ENCODE measurements around the gene NKX2-3. TPM values are rescaled to one million over a fixed set of nuclear protein-coding genes. Genes with fewer than 3 reads are reported as not detected.

Gene NKX2-3
- total RNA-seq, 1 donor, result not detected

DNA sequence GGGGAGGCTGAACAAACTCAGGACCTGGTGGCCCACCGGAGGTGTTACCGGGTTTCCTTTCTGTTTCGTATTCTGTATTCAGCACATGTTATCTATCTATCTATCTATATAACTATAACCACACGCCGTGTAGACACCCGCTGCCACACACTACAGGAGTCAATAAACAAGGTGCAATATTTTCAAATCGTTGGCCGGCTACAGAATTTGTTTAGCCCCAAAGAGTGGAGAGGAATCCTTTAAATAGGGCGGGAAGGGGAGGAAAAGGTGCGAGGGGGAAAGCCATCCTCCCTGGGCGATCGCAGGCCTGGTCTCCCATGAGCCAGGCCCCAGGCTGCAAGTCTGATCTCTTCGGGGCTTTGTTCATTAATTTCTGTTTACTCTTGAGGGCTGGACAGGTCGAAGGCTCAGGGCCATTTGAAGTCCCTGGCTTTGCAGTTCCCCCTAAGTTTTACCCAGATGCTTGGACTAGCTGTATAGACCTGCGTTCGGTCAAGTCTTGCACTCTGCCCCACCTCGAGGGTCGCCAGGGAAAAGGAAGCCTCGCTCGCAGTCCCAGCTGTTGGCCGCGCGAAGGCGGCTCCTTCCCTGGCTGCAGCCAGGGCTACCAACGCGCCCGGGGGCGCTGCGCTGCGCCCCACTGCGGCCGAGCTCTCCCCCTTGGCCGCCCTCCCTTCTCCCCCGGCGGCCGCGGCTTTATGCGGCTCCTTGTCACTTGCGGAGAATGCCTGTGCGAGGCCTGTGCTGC is 3.8 kb downstream of the NKX2-3 start:
- TF ChIP-seq, protein P1, sequence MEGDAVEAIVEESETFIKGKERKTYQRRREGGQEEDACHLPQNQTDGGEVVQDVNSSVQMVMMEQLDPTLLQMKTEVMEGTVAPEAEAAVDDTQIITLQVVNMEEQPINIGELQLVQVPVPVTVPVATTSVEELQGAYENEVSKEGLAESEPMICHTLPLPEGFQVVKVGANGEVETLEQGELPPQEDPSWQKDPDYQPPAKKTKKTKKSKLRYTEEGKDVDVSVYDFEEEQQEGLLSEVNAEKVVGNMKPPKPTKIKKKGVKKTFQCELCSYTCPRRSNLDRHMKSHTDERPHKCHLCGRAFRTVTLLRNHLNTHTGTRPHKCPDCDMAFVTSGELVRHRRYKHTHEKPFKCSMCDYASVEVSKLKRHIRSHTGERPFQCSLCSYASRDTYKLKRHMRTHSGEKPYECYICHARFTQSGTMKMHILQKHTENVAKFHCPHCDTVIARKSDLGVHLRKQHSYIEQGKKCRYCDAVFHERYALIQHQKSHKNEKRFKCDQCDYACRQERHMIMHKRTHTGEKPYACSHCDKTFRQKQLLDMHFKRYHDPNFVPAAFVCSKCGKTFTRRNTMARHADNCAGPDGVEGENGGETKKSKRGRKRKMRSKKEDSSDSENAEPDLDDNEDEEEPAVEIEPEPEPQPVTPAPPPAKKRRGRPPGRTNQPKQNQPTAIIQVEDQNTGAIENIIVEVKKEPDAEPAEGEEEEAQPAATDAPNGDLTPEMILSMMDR (IDR thresholded peaks at IDR 0.05; ENCODE audit: insufficient read depth, low read depth, low read length), result no peak
- no peak overlapping the region for H3K4me3 ChIP-seq (ENCODE audit: low read depth, low read length)
- DNase-seq (ENCODE audit: low read depth), result no peak

DNA sequence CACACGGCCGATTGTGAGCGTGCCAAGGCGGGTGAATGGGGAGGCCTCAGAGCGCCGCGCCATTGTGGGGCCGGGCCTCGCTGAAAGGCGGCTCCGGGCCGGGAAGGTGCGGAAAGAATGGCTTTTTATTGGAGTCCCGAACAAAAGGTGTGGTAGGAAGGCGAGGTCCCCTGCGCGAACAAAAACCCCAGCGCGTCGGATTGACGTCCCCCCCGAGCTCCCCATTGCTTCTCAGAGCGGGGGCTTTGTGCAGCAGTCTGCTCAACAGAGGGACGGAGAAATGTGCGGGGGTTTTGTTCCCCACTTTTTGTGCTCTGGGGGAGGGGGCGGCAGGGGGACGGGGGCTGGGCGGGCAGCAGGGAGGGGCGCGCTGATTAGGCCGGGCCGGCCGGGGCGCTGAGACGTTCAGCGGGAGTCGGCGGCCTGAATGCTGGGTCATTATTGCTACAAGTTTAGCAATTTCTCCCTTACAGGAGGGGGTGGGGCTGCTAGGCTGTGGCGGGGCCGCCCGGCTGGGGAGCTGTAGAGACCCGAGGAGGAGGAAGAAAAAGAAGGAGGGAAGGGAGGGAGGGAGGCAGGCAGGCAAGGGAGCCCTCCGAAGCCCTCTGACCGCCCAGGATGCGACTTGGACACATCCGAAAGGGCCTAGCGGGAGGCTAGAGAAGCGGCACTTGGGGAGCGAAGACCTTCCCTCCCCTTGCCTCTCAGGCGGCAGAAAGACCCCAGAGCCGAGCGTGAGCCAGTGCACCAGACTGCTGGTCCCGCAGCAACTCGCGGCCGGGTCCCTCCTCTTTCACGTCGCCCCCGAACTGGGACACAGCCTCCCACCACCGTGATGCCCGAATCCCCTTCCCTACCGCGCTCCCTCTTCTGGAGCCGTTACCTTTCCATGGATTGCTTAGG is 4.6 kb downstream of the NKX2-3 start:
- no peak overlapping the region for H3K4me3 ChIP-seq (ENCODE audit: low read depth, low read length)
- TF ChIP-seq, protein P1 (IDR thresholded peaks at IDR 0.05; ENCODE audit: insufficient read depth, low read depth, low read length), result no peak
- no peak for DNase-seq (ENCODE audit: low read depth)

DNA sequence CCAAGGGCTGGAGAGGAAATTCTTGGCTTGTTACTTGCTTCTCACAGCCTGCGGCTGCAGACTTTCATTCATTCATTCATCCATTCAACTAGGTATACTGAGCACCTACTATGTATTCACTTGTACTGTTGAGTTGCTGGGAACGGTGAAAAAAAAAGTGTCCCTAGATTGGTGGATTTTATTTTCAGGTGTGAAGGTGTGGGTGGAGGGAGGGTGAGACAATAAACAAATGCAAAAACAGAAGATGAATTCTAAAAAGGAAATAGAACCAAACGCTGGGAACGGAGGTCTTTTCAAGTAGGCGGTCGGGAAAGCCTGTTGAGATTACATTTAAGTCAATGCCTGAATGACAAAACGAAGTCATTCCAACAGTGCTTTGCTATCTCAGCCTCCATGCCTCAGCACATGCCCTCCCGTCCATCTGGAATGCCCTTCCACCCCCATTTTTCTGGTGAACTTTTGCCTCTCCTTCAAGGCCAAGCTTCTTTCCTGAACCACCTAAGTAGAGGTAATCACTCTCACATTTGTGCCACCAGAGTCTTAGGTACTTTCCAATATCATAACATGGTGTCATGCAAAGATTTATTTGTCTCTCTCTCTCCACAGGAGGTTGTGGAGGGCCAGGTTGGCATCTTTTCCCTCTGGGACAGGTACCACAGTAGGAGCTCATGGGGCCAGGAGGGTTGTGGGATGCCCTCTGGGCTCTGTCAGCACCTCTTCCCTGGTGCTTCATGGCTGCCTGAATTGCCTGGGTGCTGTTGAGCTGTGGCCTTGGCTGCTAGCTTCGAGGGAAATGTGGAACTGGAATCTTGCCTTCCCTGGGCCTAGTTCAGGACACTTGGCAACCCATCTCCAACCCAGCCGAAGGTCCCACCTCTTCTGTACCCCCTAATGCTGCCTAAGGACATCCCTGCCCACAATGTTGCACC is 5.5 kb downstream of the NKX2-3 start:
- no peak overlapping the region for H3K4me3 ChIP-seq (ENCODE audit: low read depth, low read length)
- TF ChIP-seq, protein P1 (IDR thresholded peaks at IDR 0.05; ENCODE audit: insufficient read depth, low read depth, low read length), result no peak
- DNase-seq (ENCODE audit: low read depth), result no peak

DNA sequence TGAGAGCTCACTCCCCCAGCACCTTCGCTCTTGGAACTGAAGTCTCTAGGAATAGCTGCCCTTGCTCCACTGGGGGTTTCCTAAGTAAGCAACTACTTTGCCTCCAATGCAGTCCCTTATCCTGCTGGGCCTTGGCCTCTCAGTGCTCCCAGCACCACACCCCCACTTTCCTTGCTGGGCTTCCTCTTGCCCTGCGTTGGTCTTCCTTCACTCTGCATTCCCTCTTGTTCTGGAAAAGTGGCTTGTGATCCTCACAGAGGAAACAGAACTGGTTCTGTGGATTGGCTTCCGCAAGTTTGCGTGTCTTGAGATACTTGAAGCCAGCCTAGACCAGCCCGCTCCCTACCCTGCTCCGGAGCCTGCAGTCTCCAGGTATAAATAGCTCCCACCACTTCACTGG is 6.4 kb downstream of the NKX2-3 start:
- H3K4me3 ChIP-seq (ENCODE audit: low read depth, low read length), result no peak overlapping the region
- TF ChIP-seq, protein P1 (IDR thresholded peaks at IDR 0.05; ENCODE audit: insufficient read depth, low read depth, low read length), result no peak
- no peak for DNase-seq (ENCODE audit: low read depth)

DNA sequence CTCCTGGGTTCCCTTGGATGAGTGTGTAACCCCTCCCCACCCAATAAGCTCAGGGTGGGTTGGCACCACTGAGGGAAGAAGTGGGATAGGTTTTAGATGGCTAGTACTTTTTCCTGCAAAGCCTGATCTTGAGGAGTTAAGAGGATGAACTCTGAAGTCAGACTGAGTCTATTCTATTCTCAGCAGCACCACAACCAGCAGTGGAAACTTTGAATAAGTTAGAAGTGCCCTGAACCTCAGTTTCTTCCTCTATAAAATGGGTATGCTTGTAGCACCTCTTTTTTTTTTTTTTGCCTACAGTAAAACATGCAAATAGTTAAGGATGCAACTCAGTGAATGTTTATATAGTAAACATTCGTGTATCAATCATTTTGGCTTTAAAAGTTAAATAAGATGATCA is 7.1 kb downstream of the NKX2-3 start:
- no peak for DNase-seq (ENCODE audit: low read depth)
- H3K4me3 ChIP-seq (ENCODE audit: low read depth, low read length), result no peak overlapping the region
- TF ChIP-seq, protein P1 (IDR thresholded peaks at IDR 0.05; ENCODE audit: insufficient read depth, low read depth, low read length), result no peak

DNA sequence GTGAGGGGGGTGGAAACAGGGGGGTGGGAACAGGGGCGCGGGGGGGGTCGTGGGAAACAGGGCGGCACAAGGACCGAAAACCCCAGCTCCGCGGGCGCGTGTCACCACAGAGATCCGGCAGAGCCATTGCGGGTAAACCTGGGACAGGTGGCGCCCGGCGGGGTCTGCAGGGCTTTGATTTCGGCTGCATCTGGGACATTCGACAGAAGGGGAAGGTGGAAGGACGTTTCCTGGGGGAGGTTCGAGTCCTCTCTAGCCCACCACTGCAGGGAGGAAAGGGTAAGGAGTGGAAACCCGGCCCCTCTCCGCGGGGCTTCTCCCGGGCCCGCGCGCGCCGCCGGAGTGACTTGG is 7.5 kb downstream of the NKX2-3 start:
- H3K4me3 ChIP-seq (ENCODE audit: low read depth, low read length), result no peak overlapping the region
- DNase-seq (ENCODE audit: low read depth), result no peak
- TF ChIP-seq, protein P1 (IDR thresholded peaks at IDR 0.05; ENCODE audit: insufficient read depth, low read depth, low read length), result no peak
